ENCODE results near the gene CDH24.
A peak's percentile ranks its signal among the peaks of the same experiment; 100 is the strongest.

Gene CDH24

GRCh38 chr14:23066368-23066767, 9.0 kb upstream of the CDH24 start:
- DNase-seq (ENCODE audit: low spot score) = no peak

GRCh38 chr14:23063601-23064000, 6.3 kb upstream of the CDH24 start:
- DNase-seq (ENCODE audit: low spot score) = no peak

- DNase-seq (ENCODE audit: low spot score) = peak; percentile 79
Measured at GRCh38 chr14:23062002-23062401, 4.7 kb upstream of the CDH24 start.

- no peak for DNase-seq (ENCODE audit: low spot score)
Measured at GRCh38 chr14:23060536-23061260, 3.4 kb upstream of the CDH24 start.

- DNase-seq (ENCODE audit: low spot score) = no peak
Measured at GRCh38 chr14:23058654-23059504, 1.6 kb upstream of the CDH24 start.

- DNase-seq (ENCODE audit: low spot score) = peak; percentile 83
Measured at GRCh38 chr14:23057757-23058653, 685 bp upstream of the CDH24 start.

GRCh38 chr14:23056145-23056955, 970 bp downstream of the CDH24 start:
- peak; percentile 63 for DNase-seq (ENCODE audit: low spot score)

GRCh38 chr14:23055621-23056144, 1.6 kb downstream of the CDH24 start:
- DNase-seq (ENCODE audit: low spot score) = no peak

GRCh38 chr14:23055147-23055550, 2.2 kb downstream of the CDH24 start:
- DNase-seq (ENCODE audit: low spot score) = no peak

GRCh38 chr14:23054000-23054811, 3.1 kb downstream of the CDH24 start:
- DNase-seq (ENCODE audit: low spot score) = no peak

- DNase-seq (ENCODE audit: low spot score) = no peak
Measured at GRCh38 chr14:23053426-23053825, 3.9 kb downstream of the CDH24 start.

- no peak for DNase-seq (ENCODE audit: low spot score)
Measured at GRCh38 chr14:23052671-23053070, 4.6 kb downstream of the CDH24 start.

- DNase-seq (ENCODE audit: low spot score) = no peak
Measured at GRCh38 chr14:23052182-23052623, 5.1 kb downstream of the CDH24 start.

GRCh38 chr14:23051141-23052057, 5.9 kb downstream of the CDH24 start:
- DNase-seq (ENCODE audit: low spot score) = no peak

- DNase-seq (ENCODE audit: low spot score) = no peak
Measured at GRCh38 chr14:23049011-23049410, 8.3 kb downstream of the CDH24 start.

GRCh38 chr14:23047751-23048693, 9.3 kb downstream of the CDH24 start:
- no peak for DNase-seq (ENCODE audit: low spot score)

- DNase-seq (ENCODE audit: low spot score) = no peak
Measured at GRCh38 chr14:23047034-23047634, 10.2 kb downstream of the CDH24 start.
